ENCODE measurements around the gene ZSWIM1.
A peak's percentile ranks its signal among the peaks of the same experiment; 100 is the strongest.

The ZSWIM1 gene

DNA sequence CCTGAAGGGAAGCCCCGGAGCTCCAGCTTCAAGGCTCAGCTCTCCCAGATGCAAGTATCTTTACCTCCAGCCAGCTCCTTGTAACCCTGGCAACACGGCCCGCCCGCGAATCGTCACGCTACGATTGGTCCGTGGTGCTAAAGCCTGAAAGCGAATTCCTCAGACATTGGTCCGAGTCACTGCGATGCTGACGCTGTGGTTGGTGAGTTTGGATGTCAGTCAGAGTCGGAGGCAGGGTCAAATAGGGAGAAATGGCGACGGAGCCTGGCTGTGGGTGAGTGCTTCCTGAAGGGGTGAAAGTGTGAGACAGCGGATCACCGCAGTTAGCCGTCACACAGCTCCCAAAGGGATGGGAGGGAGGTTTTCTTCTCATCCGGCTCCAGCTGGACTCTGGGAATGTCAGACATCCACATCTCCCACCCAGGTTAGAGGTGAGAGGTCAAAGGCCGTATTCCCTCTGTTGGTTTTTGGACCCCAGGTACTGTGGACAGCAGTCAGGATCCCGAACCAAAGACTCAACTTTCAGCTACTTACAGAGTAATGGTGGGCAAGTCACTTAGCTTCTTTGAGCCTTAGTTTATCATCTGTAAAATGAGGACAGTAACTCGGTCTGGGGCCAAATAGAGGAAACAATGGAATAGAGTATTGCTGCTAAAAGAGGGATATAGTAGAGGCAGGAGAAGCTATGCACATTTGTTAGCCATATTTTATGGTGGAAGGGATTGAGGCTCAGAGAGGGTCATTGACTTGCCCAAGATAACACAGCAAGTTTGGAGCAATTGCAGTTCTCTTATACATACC lies at the start of gene ZSWIM1:
TSS of gene ZSWIM1 (plus strand) at position 240 of the 801 bp plus-strand sequence. CDS start 1,366 bp downstream, outside the sequence.
- Histone ChIP-seq H3K27ac (ENCODE audit: low read length) (peak within 1 kb of the TSS; percentile 16; the same call in 1 of the 2 replicates), H3K9me3 (replicated peaks; ENCODE audit: insufficient read depth, low read length) (no peaks in the 10 kb centered on the region), H4K20me1 (ENCODE audit: insufficient read depth, low read length) (no peaks in the 10 kb centered on the region), H2AFZ (ENCODE audit: low read length) (peak within 1 kb of the TSS; percentile 77), H3K9me2 (replicated peaks; ENCODE audit: insufficient read depth, low read length) (no peaks in the 10 kb centered on the region), H3K79me2 (ENCODE audit: low read length) (peaks cover 14% of the 10 kb centered on the region), H3K36me3 (replicated peaks; ENCODE audit: insufficient read depth, low read length) (no peaks in the 10 kb centered on the region), H3K4me1 (ENCODE audit: low read length) (no peaks in the 10 kb centered on the region), H3K9ac (ENCODE audit: low read length) (peak within 1 kb of the TSS; percentile 75), H3K4me2 (ENCODE audit: low read depth, low read length) (peak within 1 kb of the TSS; percentile 72), H3F3A (ENCODE audit: insufficient read depth, low read length) (no peaks in the 10 kb centered on the region; the same call in 1 of the 2 replicates), H3K27me3 (replicated peaks; ENCODE audit: insufficient read depth, low read length) (no peaks in the 10 kb centered on the region), H3K4me3 (ENCODE audit: low read length) (peak within 1 kb of the TSS; percentile 91)
- DNase-seq = peak; percentile 99
- TF ChIP-seq, protein P1, sequence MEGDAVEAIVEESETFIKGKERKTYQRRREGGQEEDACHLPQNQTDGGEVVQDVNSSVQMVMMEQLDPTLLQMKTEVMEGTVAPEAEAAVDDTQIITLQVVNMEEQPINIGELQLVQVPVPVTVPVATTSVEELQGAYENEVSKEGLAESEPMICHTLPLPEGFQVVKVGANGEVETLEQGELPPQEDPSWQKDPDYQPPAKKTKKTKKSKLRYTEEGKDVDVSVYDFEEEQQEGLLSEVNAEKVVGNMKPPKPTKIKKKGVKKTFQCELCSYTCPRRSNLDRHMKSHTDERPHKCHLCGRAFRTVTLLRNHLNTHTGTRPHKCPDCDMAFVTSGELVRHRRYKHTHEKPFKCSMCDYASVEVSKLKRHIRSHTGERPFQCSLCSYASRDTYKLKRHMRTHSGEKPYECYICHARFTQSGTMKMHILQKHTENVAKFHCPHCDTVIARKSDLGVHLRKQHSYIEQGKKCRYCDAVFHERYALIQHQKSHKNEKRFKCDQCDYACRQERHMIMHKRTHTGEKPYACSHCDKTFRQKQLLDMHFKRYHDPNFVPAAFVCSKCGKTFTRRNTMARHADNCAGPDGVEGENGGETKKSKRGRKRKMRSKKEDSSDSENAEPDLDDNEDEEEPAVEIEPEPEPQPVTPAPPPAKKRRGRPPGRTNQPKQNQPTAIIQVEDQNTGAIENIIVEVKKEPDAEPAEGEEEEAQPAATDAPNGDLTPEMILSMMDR (IDR thresholded peaks at IDR 0.05; ENCODE audit: low read length) = no peak
- no peak for TF ChIP-seq EZH2 (optimal IDR thresholded peaks at IDR 0.05; ENCODE audit: low read depth, low read length)
- TF ChIP-seq EZH2phosphoT487 (IDR thresholded peaks at IDR 0.05; ENCODE audit: low read length) = no peak

DNA sequence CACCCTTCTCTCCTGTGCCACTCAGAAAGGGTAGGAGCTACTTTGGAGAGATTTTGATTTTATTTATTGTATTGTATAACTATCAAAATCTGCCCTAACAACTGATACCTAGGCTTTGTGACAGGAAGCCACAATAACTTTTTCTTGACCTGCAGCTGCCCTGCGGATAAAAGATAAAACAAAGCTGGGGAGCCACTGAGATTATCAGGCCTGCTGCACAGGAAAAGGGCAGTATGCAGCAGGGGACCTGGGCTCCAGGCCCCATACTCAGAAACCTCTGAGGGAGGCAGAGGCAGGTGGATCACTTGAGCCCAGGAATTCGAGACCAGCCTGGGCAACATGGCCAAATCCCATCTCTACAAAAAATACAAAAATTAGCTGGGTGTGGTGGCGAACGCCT lies 48.4 kb upstream of the ZSWIM1 start:
- no peaks in the 10 kb centered on the region for H3K9me2 ChIP-seq (replicated peaks; ENCODE audit: insufficient read depth, low read length)
- H3K27ac ChIP-seq (ENCODE audit: low read length) = no peak overlapping the region
- H3K27me3 ChIP-seq (replicated peaks; ENCODE audit: insufficient read depth, low read length) = no peaks in the 10 kb centered on the region
- H3K79me2 ChIP-seq (ENCODE audit: low read length) = no peaks in the 10 kb centered on the region
- no peaks in the 10 kb centered on the region for H3F3A ChIP-seq (ENCODE audit: insufficient read depth, low read length)
- H3K4me1 ChIP-seq (ENCODE audit: low read length) = no peaks in the 10 kb centered on the region
- DNase-seq = no peak
- H3K36me3 ChIP-seq (replicated peaks; ENCODE audit: insufficient read depth, low read length) = no peaks in the 10 kb centered on the region
- no peak overlapping the region for H3K9ac ChIP-seq (ENCODE audit: low read length)
- H3K9me3 ChIP-seq (replicated peaks; ENCODE audit: insufficient read depth, low read length) = no peaks in the 10 kb centered on the region
- no peaks in the 10 kb centered on the region for H4K20me1 ChIP-seq (ENCODE audit: insufficient read depth, low read length)
- no peak overlapping the region for H3K4me3 ChIP-seq (ENCODE audit: low read length)
- TF ChIP-seq EZH2 (optimal IDR thresholded peaks at IDR 0.05; ENCODE audit: low read depth, low read length) (no peak), EZH2phosphoT487 (IDR thresholded peaks at IDR 0.05; ENCODE audit: low read length) (no peak)
- TF ChIP-seq, protein P1 (IDR thresholded peaks at IDR 0.05; ENCODE audit: low read length) = no peak
- H3K4me2 ChIP-seq (ENCODE audit: low read depth, low read length) = no peak overlapping the region
- H2AFZ ChIP-seq (ENCODE audit: low read length) = no peak overlapping the region

DNA sequence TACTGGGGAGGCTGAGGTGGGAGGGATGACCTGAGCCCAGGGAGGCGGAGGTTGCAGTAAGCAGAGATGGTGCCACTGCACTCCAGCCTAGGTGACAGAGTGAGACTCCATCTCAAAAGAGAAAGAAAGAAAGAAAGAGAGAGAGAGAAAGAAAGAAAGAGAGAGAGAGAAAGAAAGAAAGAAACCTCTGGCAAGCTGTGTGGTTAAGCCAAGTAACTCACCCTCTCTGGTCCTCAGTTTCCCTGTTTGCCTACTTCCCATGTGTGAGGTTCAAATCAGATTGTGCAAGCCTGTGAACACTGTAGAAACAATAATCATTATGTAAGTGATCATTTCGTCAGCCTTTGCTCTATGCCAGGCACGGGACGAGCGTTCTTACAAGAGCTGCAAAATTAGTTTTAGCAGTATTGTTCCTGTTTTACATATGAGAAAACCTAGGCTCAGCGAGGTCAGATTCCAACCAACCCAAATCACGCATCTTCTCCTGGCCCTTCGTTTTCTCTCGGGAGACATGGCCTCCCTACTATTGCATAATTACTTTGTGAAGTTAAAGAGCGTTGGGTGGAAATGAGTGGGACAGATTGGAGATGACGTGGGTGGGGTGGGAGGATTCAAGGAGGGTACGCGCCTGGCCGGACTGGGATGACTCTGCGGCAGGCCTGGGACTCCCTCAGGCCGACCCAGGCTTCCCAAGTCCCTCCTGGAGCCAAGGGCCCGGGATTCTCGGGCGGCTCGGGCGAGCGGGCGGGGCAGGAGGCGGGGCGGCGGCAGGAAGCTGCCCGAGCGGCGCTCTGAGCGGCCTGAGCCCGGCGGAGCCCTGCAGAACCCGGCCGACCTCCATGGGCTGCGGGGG lies 47.8 kb upstream of the ZSWIM1 start, which contains the start of gene SNX21:
TSS of gene SNX21 (plus strand) at position 770 of the 853 bp plus-strand sequence. CDS start 121 bp downstream, outside the sequence.
- Histone ChIP-seq H2AFZ (ENCODE audit: low read length) (peak within 1 kb of the TSS; percentile 88), H3K27me3 (replicated peaks; ENCODE audit: insufficient read depth, low read length) (no peaks in the 10 kb centered on the region), H3K27ac (ENCODE audit: low read length) (no peak within 1 kb of the TSS), H3K9me2 (replicated peaks; ENCODE audit: insufficient read depth, low read length) (no peaks in the 10 kb centered on the region), H3K36me3 (replicated peaks; ENCODE audit: insufficient read depth, low read length) (no peaks in the 10 kb centered on the region), H3K79me2 (ENCODE audit: low read length) (no peaks in the 10 kb centered on the region), H3K9ac (ENCODE audit: low read length) (peak within 1 kb of the TSS; percentile 44; the same call in 1 of the 2 replicates), H3K4me3 (ENCODE audit: low read length) (peak within 1 kb of the TSS; percentile 69), H4K20me1 (ENCODE audit: insufficient read depth, low read length) (no peaks in the 10 kb centered on the region), H3K9me3 (replicated peaks; ENCODE audit: insufficient read depth, low read length) (no peaks in the 10 kb centered on the region), H3K4me1 (ENCODE audit: low read length) (no peaks in the 10 kb centered on the region), H3F3A (ENCODE audit: insufficient read depth, low read length) (no peaks in the 10 kb centered on the region), H3K4me2 (ENCODE audit: low read depth, low read length) (peak within 1 kb of the TSS; percentile 97)
- DNase-seq = peak; percentile 18
- TF ChIP-seq, protein P1 (IDR thresholded peaks at IDR 0.05; ENCODE audit: low read length) = no peak
- TF ChIP-seq EZH2 (optimal IDR thresholded peaks at IDR 0.05; ENCODE audit: low read depth, low read length) = no peak
- TF ChIP-seq EZH2phosphoT487 (IDR thresholded peaks at IDR 0.05; ENCODE audit: low read length) = no peak
